ENCODE measurements around the gene DLGAP4. TPM values are rescaled to one million over a fixed set of nuclear protein-coding genes. Genes with fewer than 3 reads are reported as not detected.

Gene DLGAP4
- total and polyA plus RNA-seq, 9 of the 15 experiments (the other 6 are each of a cell fraction or from before 2014, with no cell fraction given): 0.31 to 34.1 (median 4.5) TPM

DNA sequence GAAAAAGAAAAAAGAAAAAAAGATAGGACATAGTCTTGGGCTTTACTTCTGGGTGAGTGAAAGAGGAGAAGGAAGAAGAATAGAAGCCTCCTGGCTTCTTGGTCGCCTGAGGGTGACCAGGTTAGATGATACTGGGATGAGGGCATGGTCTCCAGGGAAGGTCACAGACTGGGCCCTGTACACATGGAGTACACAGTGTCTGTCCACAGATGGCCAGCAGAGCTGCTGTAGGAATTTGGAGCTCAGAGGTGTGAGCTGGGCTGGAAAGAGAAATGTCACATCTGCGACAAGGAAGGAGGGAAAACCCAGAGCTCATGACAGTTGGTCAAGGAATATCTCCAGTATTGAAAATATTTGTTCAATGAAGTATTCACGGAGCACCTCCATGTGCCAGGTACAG lies 56.1 kb downstream of the DLGAP4 start:
- DNase-seq (ENCODE audit: extremely low read depth in 1 of 4, low spot score in 3 of 4) (no peak), ATAC-seq (no peak), FAIRE-seq (no peak)
- 5% methylated on average over 3 of the region's 3 CpGs for WGBS (ENCODE audit: insufficient coverage, low coverage, missing lambda C conversion rate)
- H3K27ac ChIP-seq (ENCODE audit: extremely low read depth, low read depth, low read length): no peak overlapping the region
- peaks cover 18 to 62% of the 10 kb centered on the region in 2 experiments for H3K27me3 ChIP-seq (ENCODE audit: control insufficient read depth in 2 of 2, insufficient read depth in 2 of 2, low read length in 2 of 2)
- no peak overlapping the region for H3K9ac ChIP-seq (ENCODE audit: insufficient read depth in 1 of 2, low read depth in 2 of 2, low read length in 2 of 2)
- H3K4me2 ChIP-seq (ENCODE audit: insufficient read depth, low read length): no peak overlapping the region
- no TSS peak for BruUV-seq (replicated peaks)
- H3K9me1 ChIP-seq (ENCODE audit: control insufficient read depth, insufficient read depth, low read length): no peaks in the 10 kb centered on the region
- ChIA-PET CTCF (ENCODE audit: low intra/inter-chr PET ratio) (no interaction called here), POLR2A (interaction anchor here (1.1 kb wide), 1 partner anchor 14 kb away, joined by 3 read pairs; no protein-coding TSS in a partner anchor)
- TF ChIP-seq ZNF695 (CRISPR knock-in tag; IDR thresholded peaks at IDR 0.05) (no peak), ZNF583 (CRISPR knock-in tag; IDR thresholded peaks at IDR 0.05) (no peak), ZSCAN29 (IDR thresholded peaks at IDR 0.05) (no peak)
- TF ChIP-seq, protein P1, sequence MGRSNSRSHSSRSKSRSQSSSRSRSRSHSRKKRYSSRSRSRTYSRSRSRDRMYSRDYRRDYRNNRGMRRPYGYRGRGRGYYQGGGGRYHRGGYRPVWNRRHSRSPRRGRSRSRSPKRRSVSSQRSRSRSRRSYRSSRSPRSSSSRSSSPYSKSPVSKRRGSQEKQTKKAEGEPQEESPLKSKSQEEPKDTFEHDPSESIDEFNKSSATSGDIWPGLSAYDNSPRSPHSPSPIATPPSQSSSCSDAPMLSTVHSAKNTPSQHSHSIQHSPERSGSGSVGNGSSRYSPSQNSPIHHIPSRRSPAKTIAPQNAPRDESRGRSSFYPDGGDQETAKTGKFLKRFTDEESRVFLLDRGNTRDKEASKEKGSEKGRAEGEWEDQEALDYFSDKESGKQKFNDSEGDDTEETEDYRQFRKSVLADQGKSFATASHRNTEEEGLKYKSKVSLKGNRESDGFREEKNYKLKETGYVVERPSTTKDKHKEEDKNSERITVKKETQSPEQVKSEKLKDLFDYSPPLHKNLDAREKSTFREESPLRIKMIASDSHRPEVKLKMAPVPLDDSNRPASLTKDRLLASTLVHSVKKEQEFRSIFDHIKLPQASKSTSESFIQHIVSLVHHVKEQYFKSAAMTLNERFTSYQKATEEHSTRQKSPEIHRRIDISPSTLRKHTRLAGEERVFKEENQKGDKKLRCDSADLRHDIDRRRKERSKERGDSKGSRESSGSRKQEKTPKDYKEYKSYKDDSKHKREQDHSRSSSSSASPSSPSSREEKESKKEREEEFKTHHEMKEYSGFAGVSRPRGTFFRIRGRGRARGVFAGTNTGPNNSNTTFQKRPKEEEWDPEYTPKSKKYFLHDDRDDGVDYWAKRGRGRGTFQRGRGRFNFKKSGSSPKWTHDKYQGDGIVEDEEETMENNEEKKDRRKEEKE (IDR thresholded peaks at IDR 0.05; ENCODE audit: borderline replicate concordance in 1 of 2, control insufficient read depth in 1 of 2, low read depth in 2 of 2, low read length in 1 of 2): no peak
- H3K79me2 ChIP-seq (ENCODE audit: control insufficient read depth, insufficient read depth, low read length): no peaks in the 10 kb centered on the region
- no peak overlapping the region for H2AFZ ChIP-seq (ENCODE audit: low read depth, low read length)
- H4K20me1 ChIP-seq (replicated peaks; ENCODE audit: control insufficient read depth, insufficient read depth, low read length): peaks cover 10% of the 10 kb centered on the region
- H3K4me1 ChIP-seq (replicated peaks in 1 of 2; ENCODE audit: control insufficient read depth in 2 of 2, insufficient read depth in 2 of 2, low read length in 2 of 2): 0 out of 5 replicates have a peak, but pooled peaks cover 0 to 3% of the 10 kb centered on the region in 2 experiments
- no peaks in the 10 kb centered on the region for H3K9me3 ChIP-seq (replicated peaks; ENCODE audit: control insufficient read depth, insufficient read depth, low read depth, low read length)
- intact Hi-C loops (cut with micrococcal nuclease) (no loop called here), in situ Hi-C loops (cut with MboI) (no loop called here)
- H3K4me3 ChIP-seq: no peak overlapping the region
- no peaks in the 10 kb centered on the region for H3K36me3 ChIP-seq (ENCODE audit: control insufficient read depth, insufficient read depth, low read length)

Data from K562 (cell line).